Fibroblast of the aortic adventitia (primary cell): ENCODE results near the gene SYMPK. TPM values are rescaled to one million over a fixed set of nuclear protein-coding genes. Genes with fewer than 3 reads are reported as not detected.

Experiments used
- DNase-seq: peaks from one replicate; pipeline ENCODE4 v3.0.0-alpha.2; 2010; ENCODE audit warnings: low read depth
- H3K4me3 ChIP-seq: 2 replicates; pipeline ENCODE4 v1.5.1; 2011; ENCODE audit warnings: low read depth, mild to moderate bottlenecking, control low read depth, low read length, moderate library complexity
- total RNA-seq: library from RNA; depleted of rRNA; stranded (reverse); fragments of >200 nt; gene quantifications from 2 replicates; pipeline ENCODE4 v1.2.3, GENCODE V29; 2012; ENCODE audit warnings: low replicate concordance
- TF ChIP-seq, protein P1 (sequence below): IDR thresholded peaks from 2 replicates; pipeline ENCODE4 v1.5.1; 2011; ENCODE audit warnings: mild to moderate bottlenecking, low read length, control low read depth, inconsistent platforms; ENCODE audit not compliant: insufficient read depth

Gene SYMPK
- total RNA-seq, 1 donor = 38.1 TPM

DNA sequence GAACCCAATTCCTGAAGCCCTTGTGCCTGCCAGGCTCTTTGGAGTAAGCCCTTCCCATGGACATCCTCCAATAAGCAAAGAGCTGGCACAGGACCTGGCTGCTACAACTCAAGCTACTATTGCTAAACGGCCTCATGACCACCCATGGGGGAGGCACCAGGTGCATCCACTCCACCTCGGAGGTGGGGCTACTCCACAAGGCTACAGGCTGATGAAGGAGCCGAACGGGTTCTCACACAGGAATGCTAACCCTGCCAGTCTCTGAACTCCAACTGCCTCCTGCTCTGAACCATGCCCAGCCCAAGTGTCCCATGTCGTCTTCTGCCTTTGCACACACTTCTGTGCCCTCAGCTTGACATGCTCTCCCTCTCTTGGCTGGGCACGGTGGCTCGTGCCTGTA, 10.0 kb downstream of the SYMPK start:
- TF ChIP-seq, protein P1, sequence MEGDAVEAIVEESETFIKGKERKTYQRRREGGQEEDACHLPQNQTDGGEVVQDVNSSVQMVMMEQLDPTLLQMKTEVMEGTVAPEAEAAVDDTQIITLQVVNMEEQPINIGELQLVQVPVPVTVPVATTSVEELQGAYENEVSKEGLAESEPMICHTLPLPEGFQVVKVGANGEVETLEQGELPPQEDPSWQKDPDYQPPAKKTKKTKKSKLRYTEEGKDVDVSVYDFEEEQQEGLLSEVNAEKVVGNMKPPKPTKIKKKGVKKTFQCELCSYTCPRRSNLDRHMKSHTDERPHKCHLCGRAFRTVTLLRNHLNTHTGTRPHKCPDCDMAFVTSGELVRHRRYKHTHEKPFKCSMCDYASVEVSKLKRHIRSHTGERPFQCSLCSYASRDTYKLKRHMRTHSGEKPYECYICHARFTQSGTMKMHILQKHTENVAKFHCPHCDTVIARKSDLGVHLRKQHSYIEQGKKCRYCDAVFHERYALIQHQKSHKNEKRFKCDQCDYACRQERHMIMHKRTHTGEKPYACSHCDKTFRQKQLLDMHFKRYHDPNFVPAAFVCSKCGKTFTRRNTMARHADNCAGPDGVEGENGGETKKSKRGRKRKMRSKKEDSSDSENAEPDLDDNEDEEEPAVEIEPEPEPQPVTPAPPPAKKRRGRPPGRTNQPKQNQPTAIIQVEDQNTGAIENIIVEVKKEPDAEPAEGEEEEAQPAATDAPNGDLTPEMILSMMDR = no peak
- no peak for DNase-seq

DNA sequence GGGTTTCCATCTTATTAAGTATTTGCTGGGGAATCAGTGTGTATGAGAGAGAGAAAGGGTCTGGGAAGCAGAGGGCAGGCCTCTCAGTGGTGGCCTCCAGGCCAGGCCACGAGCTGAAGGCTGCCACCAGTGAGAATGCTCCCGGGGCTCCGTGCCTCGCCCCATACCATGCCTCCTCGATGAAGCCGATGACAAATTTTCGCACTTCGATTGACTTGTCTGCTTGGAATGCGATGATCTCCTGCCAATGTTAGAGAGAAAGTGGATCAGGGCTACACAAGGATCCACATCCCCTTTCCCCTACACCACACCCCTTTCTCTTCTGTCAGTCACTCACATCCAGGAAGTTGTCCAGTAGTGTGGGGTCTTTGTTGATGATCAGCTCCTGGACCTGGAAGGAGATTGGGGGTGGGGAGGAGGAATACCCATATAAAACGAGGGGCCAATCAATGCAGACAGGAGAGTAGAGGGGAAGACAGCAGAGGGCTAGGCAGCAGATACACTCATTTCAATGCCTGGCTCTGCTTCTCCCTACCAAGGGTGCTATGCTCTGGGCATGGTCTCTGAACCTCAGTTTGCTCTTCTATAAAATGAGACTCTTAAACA, 10.7 kb downstream of the SYMPK start:
- no peak overlapping the region for H3K4me3 ChIP-seq
- TF ChIP-seq, protein P1 = no peak
- no peak for DNase-seq

More for the DNA sequence above, 10.0 kb downstream of the SYMPK start:
- H3K4me3 ChIP-seq = no peak overlapping the region

DNA sequence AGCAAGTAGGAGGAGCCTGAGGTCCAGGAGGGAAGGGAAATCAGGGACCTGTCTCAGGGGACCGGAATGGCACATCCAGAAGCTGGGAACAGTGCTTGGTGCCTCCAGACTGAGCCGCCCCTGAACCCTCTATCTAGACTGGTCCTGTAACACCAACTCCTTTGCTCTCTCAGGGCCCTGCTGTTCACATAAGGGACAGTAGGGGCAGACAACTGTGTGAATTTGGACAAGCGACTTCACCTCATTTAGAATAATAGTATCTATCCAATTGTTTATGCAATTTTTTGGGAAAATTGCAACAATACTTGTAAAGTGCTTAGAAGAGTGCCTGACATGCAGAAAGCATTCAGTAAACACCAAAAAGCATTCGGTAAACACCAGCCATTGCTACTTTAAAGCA, 14.0 kb downstream of the SYMPK start:
- DNase-seq = peak; percentile 4
- H3K4me3 ChIP-seq = no peak overlapping the region
- TF ChIP-seq, protein P1 = peak; percentile 37

DNA sequence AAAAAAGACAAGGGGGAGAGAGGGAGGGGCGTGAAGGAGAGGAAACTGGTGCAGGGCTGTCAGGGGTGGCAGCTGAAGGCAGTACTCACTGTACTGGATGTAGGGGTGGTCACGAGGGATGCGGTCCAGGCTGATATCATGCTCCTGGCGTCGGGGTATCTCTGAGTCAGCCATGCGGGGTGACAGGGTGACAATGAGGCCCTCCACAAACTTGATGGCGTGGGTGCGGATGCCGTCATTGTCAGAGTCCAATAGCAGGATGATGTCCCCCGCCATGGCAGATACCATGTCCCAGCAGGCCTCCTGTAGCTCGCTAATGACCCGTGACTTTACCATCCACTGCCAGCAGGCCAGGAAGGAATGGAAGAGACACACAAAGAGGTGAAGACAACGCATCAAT, 15.3 kb downstream of the SYMPK start:
- DNase-seq = no peak
- TF ChIP-seq, protein P1 = no peak
- H3K4me3 ChIP-seq = no peak overlapping the region

DNA sequence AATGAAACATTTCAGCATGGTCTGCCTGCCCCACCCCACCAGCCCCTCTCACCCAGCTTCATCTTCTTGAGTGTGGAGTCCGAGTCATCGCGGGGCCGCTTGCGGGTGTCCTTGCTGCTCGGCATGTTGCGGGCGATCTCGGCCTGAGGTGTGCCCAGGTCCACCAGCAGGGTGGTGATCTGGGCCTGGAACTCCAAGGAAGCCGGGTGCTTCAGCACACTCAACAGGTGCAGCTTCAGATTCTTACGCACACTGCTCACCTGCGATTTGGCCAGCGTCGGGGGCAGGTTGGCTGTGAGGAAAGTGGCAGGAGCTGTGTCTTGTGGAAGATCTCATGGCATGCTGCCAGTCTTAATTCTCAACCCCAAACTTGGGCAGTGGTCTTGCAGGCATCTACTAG, 20.7 kb downstream of the SYMPK start:
- H3K4me3 ChIP-seq = no peak overlapping the region
- TF ChIP-seq, protein P1 = no peak
- DNase-seq = no peak

DNA sequence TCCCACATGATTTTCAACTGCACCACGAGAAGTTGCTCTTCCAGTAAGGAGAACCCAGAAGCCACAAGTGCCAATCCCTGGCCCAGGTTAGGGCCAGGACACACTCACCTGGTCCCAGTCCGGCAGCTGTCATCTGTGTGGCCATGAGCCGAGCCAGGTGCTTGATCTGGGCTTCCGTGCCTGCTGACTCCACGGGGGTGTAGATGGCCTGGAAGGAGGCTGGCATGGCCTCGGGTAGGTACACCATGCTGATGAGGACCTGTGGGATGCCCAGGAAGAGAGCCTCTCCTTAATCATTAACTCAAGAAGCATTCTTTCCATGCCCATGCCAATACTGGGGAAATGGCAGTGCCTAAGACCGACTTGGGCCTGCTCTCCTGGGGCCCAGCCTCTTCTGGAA, 28.0 kb downstream of the SYMPK start:
- TF ChIP-seq, protein P1 = no peak
- no peak for DNase-seq
- no peak overlapping the region for H3K4me3 ChIP-seq

DNA sequence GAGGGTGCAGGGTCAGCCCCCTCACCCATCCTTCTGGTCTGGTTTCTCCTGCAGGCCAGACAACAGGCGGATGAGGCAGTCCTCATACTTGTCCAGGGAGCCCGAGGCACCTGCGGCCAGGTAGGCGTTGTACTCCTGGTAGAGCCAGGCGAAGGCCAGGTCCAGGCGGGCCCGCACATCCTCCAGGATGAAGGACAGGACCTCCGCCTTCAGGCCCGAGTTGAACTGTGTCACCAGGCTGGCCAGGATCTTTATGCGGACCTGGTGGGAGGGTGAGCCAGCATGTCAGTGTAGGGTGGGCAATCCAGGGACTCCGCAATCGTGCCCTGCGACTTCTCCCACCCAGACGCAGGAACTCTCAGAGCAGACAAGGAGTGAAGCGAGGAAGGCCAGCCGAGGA, 34.0 kb downstream of the SYMPK start:
- DNase-seq = no peak
- TF ChIP-seq, protein P1 = no peak
- no peak overlapping the region for H3K4me3 ChIP-seq
